SK-N-SH (cell line): ENCODE data around the gene S1PR2.

Source experiments
- TAF1 ChIP-seq: IDR thresholded peaks from 2 replicates; pipeline ENCODE4 v1.6.1; 2012; ENCODE audit warnings: low read depth, mild to moderate bottlenecking, low read length, moderate library complexity, borderline replicate concordance
- TF ChIP-seq, protein P1 (sequence below): fragments of 200-600 bp; sonication (generic); IDR thresholded peaks from 2 replicates; pipeline ENCODE4 v1.6.1; 2017; ENCODE audit warnings: antibody characterized with exemption, mild to moderate bottlenecking, moderate library complexity
- TF ChIP-seq, protein P2 (sequence below): IDR thresholded peaks from 2 replicates; pipeline ENCODE4; 2012
- TF ChIP-seq, protein P3 (sequence below): IDR thresholded peaks from 2 replicates; pipeline ENCODE4 v1.4.0; 2012; ENCODE audit warnings: low read depth
- TF ChIP-seq, protein P4 (sequence below): IDR thresholded peaks from 2 replicates; pipeline ENCODE4 v1.6.1; 2012; ENCODE audit warnings: mild to moderate bottlenecking, low read depth, low read length, moderate library complexity
- TF ChIP-seq, protein P5 (sequence below): IDR thresholded peaks from 2 replicates; pipeline ENCODE4 v1.4.0; 2012; ENCODE audit warnings: low read depth, borderline replicate concordance

DNA sequence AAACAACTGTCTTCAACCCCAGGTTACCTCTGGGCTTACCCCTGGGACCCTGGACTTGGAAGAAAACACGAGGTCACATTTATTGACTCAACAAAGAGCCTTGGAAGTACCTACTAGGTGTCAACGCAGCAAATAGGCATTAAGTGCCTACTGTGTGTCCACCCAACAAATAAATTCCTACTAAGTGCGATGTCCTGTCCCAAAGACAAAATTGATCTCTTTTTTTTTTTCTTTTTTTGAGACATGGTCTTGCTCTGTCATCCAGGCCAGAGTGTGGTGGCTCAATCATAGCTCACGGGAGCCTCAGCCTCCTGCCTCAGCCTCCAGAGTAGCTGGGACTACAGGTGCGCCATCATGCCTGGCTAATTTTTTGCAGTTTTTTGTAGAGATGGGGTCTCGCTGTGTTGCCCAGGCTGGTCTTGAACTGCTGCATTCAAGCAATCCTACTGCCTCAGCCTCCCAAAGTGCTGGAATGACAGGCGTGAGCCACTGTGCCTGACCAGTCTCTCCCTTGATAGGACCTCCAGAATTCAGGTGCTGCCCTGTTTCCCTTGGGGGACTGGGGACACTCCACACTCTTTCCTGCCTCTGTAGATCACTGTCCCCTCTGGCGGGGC, 589 bp upstream of the S1PR2 start:
- TF ChIP-seq, protein P1, sequence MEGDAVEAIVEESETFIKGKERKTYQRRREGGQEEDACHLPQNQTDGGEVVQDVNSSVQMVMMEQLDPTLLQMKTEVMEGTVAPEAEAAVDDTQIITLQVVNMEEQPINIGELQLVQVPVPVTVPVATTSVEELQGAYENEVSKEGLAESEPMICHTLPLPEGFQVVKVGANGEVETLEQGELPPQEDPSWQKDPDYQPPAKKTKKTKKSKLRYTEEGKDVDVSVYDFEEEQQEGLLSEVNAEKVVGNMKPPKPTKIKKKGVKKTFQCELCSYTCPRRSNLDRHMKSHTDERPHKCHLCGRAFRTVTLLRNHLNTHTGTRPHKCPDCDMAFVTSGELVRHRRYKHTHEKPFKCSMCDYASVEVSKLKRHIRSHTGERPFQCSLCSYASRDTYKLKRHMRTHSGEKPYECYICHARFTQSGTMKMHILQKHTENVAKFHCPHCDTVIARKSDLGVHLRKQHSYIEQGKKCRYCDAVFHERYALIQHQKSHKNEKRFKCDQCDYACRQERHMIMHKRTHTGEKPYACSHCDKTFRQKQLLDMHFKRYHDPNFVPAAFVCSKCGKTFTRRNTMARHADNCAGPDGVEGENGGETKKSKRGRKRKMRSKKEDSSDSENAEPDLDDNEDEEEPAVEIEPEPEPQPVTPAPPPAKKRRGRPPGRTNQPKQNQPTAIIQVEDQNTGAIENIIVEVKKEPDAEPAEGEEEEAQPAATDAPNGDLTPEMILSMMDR, result no peak
- TF ChIP-seq, protein P2, sequence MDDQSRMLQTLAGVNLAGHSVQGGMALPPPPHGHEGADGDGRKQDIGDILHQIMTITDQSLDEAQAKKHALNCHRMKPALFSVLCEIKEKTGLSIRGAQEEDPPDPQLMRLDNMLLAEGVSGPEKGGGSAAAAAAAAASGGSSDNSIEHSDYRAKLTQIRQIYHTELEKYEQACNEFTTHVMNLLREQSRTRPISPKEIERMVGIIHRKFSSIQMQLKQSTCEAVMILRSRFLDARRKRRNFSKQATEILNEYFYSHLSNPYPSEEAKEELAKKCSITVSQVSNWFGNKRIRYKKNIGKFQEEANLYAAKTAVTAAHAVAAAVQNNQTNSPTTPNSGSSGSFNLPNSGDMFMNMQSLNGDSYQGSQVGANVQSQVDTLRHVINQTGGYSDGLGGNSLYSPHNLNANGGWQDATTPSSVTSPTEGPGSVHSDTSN, result no peak
- TF ChIP-seq, protein P3, sequence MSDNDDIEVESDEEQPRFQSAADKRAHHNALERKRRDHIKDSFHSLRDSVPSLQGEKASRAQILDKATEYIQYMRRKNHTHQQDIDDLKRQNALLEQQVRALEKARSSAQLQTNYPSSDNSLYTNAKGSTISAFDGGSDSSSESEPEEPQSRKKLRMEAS, result no peak
- TF ChIP-seq, protein P4, sequence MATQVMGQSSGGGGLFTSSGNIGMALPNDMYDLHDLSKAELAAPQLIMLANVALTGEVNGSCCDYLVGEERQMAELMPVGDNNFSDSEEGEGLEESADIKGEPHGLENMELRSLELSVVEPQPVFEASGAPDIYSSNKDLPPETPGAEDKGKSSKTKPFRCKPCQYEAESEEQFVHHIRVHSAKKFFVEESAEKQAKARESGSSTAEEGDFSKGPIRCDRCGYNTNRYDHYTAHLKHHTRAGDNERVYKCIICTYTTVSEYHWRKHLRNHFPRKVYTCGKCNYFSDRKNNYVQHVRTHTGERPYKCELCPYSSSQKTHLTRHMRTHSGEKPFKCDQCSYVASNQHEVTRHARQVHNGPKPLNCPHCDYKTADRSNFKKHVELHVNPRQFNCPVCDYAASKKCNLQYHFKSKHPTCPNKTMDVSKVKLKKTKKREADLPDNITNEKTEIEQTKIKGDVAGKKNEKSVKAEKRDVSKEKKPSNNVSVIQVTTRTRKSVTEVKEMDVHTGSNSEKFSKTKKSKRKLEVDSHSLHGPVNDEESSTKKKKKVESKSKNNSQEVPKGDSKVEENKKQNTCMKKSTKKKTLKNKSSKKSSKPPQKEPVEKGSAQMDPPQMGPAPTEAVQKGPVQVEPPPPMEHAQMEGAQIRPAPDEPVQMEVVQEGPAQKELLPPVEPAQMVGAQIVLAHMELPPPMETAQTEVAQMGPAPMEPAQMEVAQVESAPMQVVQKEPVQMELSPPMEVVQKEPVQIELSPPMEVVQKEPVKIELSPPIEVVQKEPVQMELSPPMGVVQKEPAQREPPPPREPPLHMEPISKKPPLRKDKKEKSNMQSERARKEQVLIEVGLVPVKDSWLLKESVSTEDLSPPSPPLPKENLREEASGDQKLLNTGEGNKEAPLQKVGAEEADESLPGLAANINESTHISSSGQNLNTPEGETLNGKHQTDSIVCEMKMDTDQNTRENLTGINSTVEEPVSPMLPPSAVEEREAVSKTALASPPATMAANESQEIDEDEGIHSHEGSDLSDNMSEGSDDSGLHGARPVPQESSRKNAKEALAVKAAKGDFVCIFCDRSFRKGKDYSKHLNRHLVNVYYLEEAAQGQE, result no peak
- TF ChIP-seq, protein P5, sequence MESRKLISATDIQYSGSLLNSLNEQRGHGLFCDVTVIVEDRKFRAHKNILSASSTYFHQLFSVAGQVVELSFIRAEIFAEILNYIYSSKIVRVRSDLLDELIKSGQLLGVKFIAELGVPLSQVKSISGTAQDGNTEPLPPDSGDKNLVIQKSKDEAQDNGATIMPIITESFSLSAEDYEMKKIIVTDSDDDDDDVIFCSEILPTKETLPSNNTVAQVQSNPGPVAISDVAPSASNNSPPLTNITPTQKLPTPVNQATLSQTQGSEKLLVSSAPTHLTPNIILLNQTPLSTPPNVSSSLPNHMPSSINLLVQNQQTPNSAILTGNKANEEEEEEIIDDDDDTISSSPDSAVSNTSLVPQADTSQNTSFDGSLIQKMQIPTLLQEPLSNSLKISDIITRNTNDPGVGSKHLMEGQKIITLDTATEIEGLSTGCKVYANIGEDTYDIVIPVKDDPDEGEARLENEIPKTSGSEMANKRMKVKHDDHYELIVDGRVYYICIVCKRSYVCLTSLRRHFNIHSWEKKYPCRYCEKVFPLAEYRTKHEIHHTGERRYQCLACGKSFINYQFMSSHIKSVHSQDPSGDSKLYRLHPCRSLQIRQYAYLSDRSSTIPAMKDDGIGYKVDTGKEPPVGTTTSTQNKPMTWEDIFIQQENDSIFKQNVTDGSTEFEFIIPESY, result no peak
- no peak for TF ChIP-seq TAF1
